AML-193 (cell line): ENCODE results near the gene KRTAP10-6.
"Not testable (repeated sequence)": the region's sequence is repeated elsewhere in the genome, so short reads cannot be mapped to it uniquely, and the experiment has no call there.

Source experiments
- DNase-seq, 2 experiments: peaks; one replicate each; lab custom pipeline; 2025; lab: John Stamatoyannopoulos, UW

KRTAP10-6 gene

DNA sequence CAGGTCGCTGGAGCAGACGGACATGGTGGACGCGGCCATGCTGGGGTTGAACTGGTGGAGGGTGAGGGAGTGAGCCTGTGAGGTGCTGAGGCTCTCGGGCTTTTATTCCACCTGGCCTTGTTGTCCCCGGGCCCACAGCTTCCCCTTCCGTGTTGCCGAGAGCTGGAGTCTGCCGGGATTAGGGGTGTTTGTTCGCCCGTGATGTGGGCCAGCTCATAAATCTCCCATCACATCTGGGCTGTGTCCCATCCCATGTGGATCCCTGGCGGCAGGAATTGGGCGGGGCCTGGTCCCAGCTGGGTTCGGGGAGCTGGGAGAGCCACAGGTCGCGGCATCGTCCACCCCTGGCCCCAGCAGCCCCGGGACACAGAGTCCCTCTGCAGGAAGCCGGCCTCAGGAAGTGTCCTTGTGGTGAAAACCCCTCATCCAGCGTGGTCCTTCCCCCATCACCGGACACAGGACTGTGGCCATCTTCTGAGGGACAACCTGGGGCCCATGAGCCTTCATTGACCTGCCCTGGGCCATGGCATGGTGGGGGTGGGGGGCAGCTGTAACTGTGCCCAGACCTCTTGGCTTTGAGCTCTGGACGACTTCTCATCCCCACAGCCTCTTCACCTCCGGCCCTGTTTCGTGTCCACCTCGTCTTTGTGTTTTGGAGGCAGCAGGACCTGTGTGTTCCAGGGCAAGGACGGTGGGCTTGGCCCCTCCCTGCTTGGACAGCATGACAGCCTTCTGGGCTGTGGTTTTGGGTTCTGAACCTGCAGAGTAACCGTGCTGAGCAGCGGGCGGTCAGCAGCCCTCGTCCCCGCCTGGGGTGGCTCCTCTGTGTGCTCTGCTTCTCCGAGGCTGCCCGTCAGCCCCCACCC lies at the start of gene KRTAP10-6:
TSS of gene KRTAP10-6 (minus strand) at position 60 of the 866 bp plus-strand sequence. CDS start at position 39, 21 bp downstream.
- DNase-seq, result no peak

- no peak for DNase-seq
Measured at GRCh38 chr21:44640761-44641160, 48.5 kb upstream of the KRTAP10-6 start.

DNA sequence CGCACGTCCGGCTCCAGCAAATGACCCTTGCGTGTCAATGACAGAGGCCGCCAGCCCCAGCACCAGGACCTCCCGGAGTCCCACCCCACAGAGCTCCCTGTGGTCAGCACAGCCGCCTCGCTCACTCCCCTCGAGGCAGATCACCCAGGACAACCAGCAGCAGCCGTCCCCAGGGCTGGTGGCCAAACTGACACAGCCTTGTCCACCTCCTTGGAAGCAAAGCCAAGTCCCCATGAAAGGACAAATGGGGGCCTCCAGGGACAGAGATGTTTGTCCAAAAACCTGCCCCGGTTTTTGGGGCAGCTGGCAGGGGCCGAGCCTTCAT lies 47.0 kb upstream of the KRTAP10-6 start:
- DNase-seq, result no peak

- DNase-seq, result not testable (repeated sequence)
Measured at GRCh38 chr21:44638506-44639330, 46.4 kb upstream of the KRTAP10-6 start.

DNA sequence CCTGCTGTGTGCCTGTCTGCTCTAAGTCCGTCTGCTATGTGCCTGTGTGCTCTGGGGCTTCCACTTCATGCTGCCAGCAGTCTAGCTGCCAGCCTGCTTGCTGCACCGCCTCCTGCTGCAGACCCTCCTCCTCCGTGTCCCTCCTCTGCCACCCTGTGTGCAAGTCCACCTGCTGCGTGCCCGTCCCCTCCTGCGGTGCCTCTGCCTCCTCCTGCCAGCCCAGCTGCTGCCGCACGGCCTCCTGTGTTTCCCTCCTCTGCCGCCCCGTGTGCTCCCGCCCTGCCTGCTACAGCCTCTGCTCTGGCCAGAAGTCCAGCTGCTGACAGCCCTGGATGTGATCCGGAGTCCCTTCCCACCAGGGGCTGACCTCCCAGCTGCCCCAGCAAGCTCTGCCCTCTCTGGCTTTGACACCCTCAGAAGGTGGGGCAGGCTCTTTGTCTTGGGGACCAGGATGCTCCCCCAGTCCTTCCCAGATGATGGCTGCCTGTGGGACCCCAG lies 45.6 kb upstream of the KRTAP10-6 start:
- DNase-seq, result not testable (repeated sequence)

DNA sequence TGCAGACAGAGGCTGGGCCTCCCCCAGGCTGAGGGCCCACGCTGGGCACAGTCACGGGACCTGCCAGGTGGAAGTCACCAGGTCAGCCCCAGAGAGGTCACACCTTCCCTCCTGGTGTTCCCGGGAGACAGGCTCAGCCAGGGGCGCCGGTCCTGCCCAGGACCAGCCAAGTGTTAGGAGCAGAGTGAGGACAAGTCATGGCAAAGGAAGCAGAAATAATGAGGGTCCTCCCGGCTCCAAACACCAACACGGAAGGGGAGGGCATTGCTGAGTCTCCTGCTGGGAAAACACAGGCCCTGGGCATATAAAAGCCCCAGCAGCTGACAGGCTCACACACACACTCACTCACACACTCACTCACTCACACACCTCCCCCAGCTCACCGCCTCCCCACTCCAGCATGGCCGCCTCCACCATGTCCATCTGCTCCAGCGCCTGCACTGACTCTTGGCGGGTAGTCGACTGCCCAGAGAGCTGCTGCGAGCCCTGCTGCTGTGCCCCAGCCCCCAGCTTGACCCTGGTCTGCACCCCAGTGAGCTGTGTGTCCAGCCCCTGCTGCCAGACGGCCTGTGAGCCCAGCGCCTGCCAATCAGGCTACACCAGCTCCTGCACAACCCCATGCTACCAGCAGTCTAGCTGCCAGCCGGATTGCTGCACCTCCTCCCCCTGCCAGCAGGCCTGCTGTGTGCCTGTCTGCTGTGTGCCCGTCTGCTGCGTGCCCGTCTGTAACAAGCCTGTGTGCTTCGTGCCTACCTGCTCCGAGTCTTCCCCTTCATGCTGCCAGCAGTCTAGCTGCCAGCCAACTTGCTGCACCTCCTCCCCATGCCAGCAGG lies 44.9 kb upstream of the KRTAP10-6 start, which contains the start of gene KRTAP10-10:
TSS of gene KRTAP10-10 (plus strand) at position 339 of the 833 bp plus-strand sequence. CDS start at position 401, 62 bp downstream.
- DNase-seq, result no peak

GRCh38 chr21:44636209-44637017 lies 44.1 kb upstream of the KRTAP10-6 start:
- DNase-seq, result no peak

GRCh38 chr21:44632067-44632466 lies 39.8 kb upstream of the KRTAP10-6 start:
- DNase-seq, result no peak

DNA sequence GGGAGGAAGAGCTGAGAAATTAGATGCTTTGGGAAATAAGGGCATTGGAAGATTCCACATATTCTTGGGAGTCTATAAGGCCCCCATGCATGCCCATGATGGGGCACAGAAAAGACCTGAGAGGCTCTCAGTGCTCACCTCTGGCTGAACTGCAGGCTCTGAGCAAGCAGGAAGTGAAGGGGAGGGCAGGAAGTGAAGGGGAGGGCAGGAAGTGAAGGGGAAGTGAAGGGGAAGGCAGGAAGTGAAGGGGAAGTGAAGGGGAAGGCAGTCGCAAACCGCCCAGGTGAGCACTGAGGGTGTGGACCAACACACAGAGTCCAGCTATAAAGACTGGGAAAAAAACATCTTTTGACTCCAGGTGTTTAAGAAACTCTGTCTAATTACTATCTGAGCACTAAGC lies 38.1 kb upstream of the KRTAP10-6 start:
- DNase-seq, result no peak

- DNase-seq, result no peak
Measured at GRCh38 chr21:44628707-44629391, 36.5 kb upstream of the KRTAP10-6 start.

GRCh38 chr21:44627831-44628233 lies 35.5 kb upstream of the KRTAP10-6 start:
- DNase-seq, result not testable (repeated sequence)

GRCh38 chr21:44627181-44627822 lies 35.0 kb upstream of the KRTAP10-6 start:
- DNase-seq, result not testable (repeated sequence)

- DNase-seq, result no peak
Measured at GRCh38 chr21:44626673-44627143, 34.4 kb upstream of the KRTAP10-6 start, which contains the start of gene KRTAP10-9. TSS of gene KRTAP10-9 (plus strand) at chr21:44627093. CDS start at chr21:44627172, 79 bp downstream.

- no peak for DNase-seq
Measured at GRCh38 chr21:44626262-44626661, 34.0 kb upstream of the KRTAP10-6 start.

- DNase-seq, result no peak
Measured at GRCh38 chr21:44625756-44626155, 33.5 kb upstream of the KRTAP10-6 start.

DNA sequence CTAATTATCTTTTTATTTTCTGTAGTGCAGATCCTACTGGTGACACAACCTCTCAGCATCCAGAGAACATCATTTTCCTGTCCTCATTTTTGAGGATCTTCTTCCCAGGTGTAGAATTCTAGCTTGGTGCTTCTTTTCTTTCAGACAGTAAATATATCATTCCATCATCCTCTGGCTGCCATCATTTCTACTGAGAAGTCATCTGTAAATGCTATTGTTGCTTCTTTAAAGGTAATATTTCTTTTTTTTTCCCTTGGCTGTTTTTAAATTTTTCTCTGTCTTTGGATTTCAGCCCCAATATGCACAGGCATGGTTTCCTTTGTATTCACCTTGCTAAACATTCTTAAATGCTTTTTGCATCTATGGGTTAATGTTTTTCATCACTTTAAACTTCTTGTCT lies 31.3 kb upstream of the KRTAP10-6 start:
- DNase-seq, result no peak

- DNase-seq, result no peak
Measured at GRCh38 chr21:44619886-44620285, 27.6 kb upstream of the KRTAP10-6 start.

- DNase-seq, result no peak
Measured at GRCh38 chr21:44618909-44619308, 26.6 kb upstream of the KRTAP10-6 start.

GRCh38 chr21:44618504-44618903 lies 26.2 kb upstream of the KRTAP10-6 start:
- no peak for DNase-seq
